ENCODE data around the gene TIMM50. TPM values are rescaled to one million over a fixed set of nuclear protein-coding genes. Genes with fewer than 3 reads are reported as not detected.

The TIMM50 gene
- total RNA-seq, 2 donors from 2014 or later: 60.0 to 80.9 TPM

- no peak for TF ChIP-seq CTCF (IDR thresholded peaks at IDR 0.05)
- no peaks in the 10 kb centered on the region for H3K9me3 ChIP-seq
- no peak for DNase-seq (ENCODE audit: low spot score)
- peaks cover 8 to 26% of the 10 kb centered on the region in 2 donors for H3K27me3 ChIP-seq
- H3K27ac ChIP-seq: no peak overlapping the region
- peaks cover 0 to 14% of the 10 kb centered on the region in 2 donors for H3K4me1 ChIP-seq
- H3K36me3 ChIP-seq: no peaks in the 10 kb centered on the region
- peak overlapping the region; percentile 15 to 42 for H3K4me3 ChIP-seq
Measured at GRCh38 chr19:39515551-39516191, 35.0 kb downstream of the TIMM50 start.

- DNase-seq (ENCODE audit: low spot score): no peak
- no peak overlapping the region for H3K4me3 ChIP-seq
- no peaks in the 10 kb centered on the region for H3K9me3 ChIP-seq
- peaks cover 0 to 14% of the 10 kb centered on the region in 2 donors for H3K4me1 ChIP-seq
- TF ChIP-seq CTCF (IDR thresholded peaks at IDR 0.05): no peak
- no peak overlapping the region for H3K27ac ChIP-seq
- peaks cover 8 to 26% of the 10 kb centered on the region in 2 donors for H3K27me3 ChIP-seq
- no peaks in the 10 kb centered on the region for H3K36me3 ChIP-seq
Measured at GRCh38 chr19:39516270-39516669, 35.6 kb downstream of the TIMM50 start.

GRCh38 chr19:39517432-39517831, 36.8 kb downstream of the TIMM50 start:
- no peak for DNase-seq (ENCODE audit: low spot score)
- H3K4me3 ChIP-seq: no peak overlapping the region
- no peak for TF ChIP-seq CTCF (IDR thresholded peaks at IDR 0.05)
- H3K4me1 ChIP-seq: peaks cover 0 to 14% of the 10 kb centered on the region in 2 donors
- no peak overlapping the region for H3K27ac ChIP-seq
- H3K9me3 ChIP-seq: no peaks in the 10 kb centered on the region
- H3K36me3 ChIP-seq: no peaks in the 10 kb centered on the region
- H3K27me3 ChIP-seq: peaks cover 8 to 26% of the 10 kb centered on the region in 2 donors

- H3K27me3 ChIP-seq: peaks cover 8 to 26% of the 10 kb centered on the region in 2 donors
Measured at GRCh38 chr19:39518458-39518857, 37.8 kb downstream of the TIMM50 start.

GRCh38 chr19:39518975-39519374, 38.3 kb downstream of the TIMM50 start:
- peaks cover 8 to 23% of the 10 kb centered on the region in 2 donors for H3K27me3 ChIP-seq
- no peak overlapping the region for H3K4me3 ChIP-seq
- no peak overlapping the region for H3K27ac ChIP-seq
- no peak for DNase-seq (ENCODE audit: low spot score)
- no peak for TF ChIP-seq CTCF (IDR thresholded peaks at IDR 0.05)
- no peaks in the 10 kb centered on the region for H3K9me3 ChIP-seq
- H3K4me1 ChIP-seq: peaks cover 0 to 14% of the 10 kb centered on the region in 2 donors
- H3K36me3 ChIP-seq: no peaks in the 10 kb centered on the region

More at GRCh38 chr19:39518458-39518857, 37.8 kb downstream of the TIMM50 start:
- Histone ChIP-seq H3K4me3 (no peak overlapping the region), H3K36me3 (no peaks in the 10 kb centered on the region), H3K27ac (no peak overlapping the region), H3K9me3 (no peaks in the 10 kb centered on the region), H3K4me1 (peaks cover 0 to 14% of the 10 kb centered on the region in 2 donors)
- DNase-seq (ENCODE audit: low spot score): no peak
- no peak for TF ChIP-seq CTCF (IDR thresholded peaks at IDR 0.05)
